Fibroblast of gingiva (primary cell): ENCODE results near the gene BRICD5.
A peak's percentile ranks its signal among the peaks of the same experiment; 100 is the strongest.

Experiments
- DNase-seq: peaks from one replicate; pipeline ENCODE4 v3.0.0-alpha.2; 2011; ENCODE audit warnings: low read depth

The BRICD5 gene

GRCh38 chr16:2237493-2238149, 27.0 kb upstream of the BRICD5 start:
- DNase-seq = no peak

- no peak for DNase-seq
Observed at GRCh38 chr16:2237102-2237482, 26.4 kb upstream of the BRICD5 start.

GRCh38 chr16:2236337-2237101, 25.9 kb upstream of the BRICD5 start, which contains the start of gene DNASE1L2:
Gene DNASE1L2, plus strand, starts transcription at chr16:2236444. Its CDS starts 373 bp downstream, at chr16:2236817.
- peak; percentile 14 for DNase-seq

GRCh38 chr16:2235695-2236336, 25.2 kb upstream of the BRICD5 start:
- DNase-seq = no peak

- no peak for DNase-seq
Observed at GRCh38 chr16:2235234-2235651, 24.6 kb upstream of the BRICD5 start.

GRCh38 chr16:2234813-2235170, 24.1 kb upstream of the BRICD5 start:
- DNase-seq = no peak

GRCh38 chr16:2233872-2234812, 23.5 kb upstream of the BRICD5 start:
- no peak for DNase-seq

- no peak for DNase-seq
Observed at GRCh38 chr16:2233046-2233775, 22.5 kb upstream of the BRICD5 start.

- DNase-seq = no peak
Observed at GRCh38 chr16:2232094-2232990, 21.7 kb upstream of the BRICD5 start.

- no peak for DNase-seq
Observed at GRCh38 chr16:2231016-2231931, 20.6 kb upstream of the BRICD5 start.

- DNase-seq = no peak
Observed at GRCh38 chr16:2230376-2230775, 19.7 kb upstream of the BRICD5 start.

GRCh38 chr16:2229632-2230250, 19.1 kb upstream of the BRICD5 start:
- no peak for DNase-seq

- no peak for DNase-seq
Observed at GRCh38 chr16:2229091-2229490, 18.4 kb upstream of the BRICD5 start.

GRCh38 chr16:2228161-2228824, 17.6 kb upstream of the BRICD5 start:
- DNase-seq = no peak

- DNase-seq = no peak
Observed at GRCh38 chr16:2226918-2227317, 16.3 kb upstream of the BRICD5 start.

GRCh38 chr16:2226245-2226793, 15.7 kb upstream of the BRICD5 start:
- DNase-seq = no peak

GRCh38 chr16:2223942-2224486, 13.4 kb upstream of the BRICD5 start:
- DNase-seq = peak; percentile 52
